ENCODE data around the gene ELFN2. TPM values are rescaled to one million over a fixed set of nuclear protein-coding genes. Genes with fewer than 3 reads are reported as not detected.
A peak's percentile ranks its signal among the peaks of the same experiment; 100 is the strongest.

The ELFN2 gene
- total RNA-seq, 1 donor from 2014 or later = 0.53 TPM

GRCh38 chr22:37435970-37436603 is 8.8 kb upstream of the ELFN2 start:
- H3K4me1 Mint-ChIP-seq (ENCODE audit: unreplicated experiment) = peaks cover 22% of the 10 kb centered on the region
- TF ChIP-seq CTCF (conservative IDR thresholded peaks at IDR 0.05) = no peak
- peaks cover 52% of the 10 kb centered on the region for H3K27me3 Mint-ChIP-seq
- peaks cover 9% of the 10 kb centered on the region for H3K9me3 Mint-ChIP-seq
- no peak overlapping the region for H3K27ac Mint-ChIP-seq
- H3K36me3 Mint-ChIP-seq = no peaks in the 10 kb centered on the region
- DNase-seq (ENCODE audit: extremely low spot score, unreplicated experiment) = no peak
- no peak overlapping the region for H3K4me3 Mint-ChIP-seq

DNA sequence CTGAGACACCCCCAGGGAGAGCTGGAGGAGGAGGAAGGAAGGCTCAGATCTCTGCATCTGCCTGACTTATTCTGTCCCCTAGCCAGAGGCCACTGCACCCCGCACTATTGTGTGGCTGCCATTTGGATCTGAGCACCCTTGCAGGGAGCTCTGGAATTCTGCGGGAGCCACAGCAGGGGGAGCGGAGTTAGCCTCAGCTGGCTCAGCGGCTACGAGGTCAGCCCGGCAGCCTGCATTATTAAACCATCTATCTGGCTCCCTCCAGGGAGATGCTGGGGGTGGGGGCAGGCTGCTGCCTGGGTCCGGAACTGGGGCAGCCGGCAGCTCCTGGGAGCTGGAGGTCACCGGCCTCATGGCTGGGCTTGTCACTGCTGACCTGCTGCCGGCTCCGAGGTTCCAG is 6.5 kb upstream of the ELFN2 start:
- peaks cover 58% of the 10 kb centered on the region for H3K27me3 Mint-ChIP-seq
- no peak overlapping the region for H3K27ac Mint-ChIP-seq
- H3K36me3 Mint-ChIP-seq = no peaks in the 10 kb centered on the region
- TF ChIP-seq CTCF (conservative IDR thresholded peaks at IDR 0.05) = no peak
- peaks cover 22% of the 10 kb centered on the region for H3K4me1 Mint-ChIP-seq (ENCODE audit: unreplicated experiment)
- H3K4me3 Mint-ChIP-seq = no peak overlapping the region
- peaks cover 4% of the 10 kb centered on the region for H3K9me3 Mint-ChIP-seq
- no peak for DNase-seq (ENCODE audit: extremely low spot score, unreplicated experiment)

- Mint-ChIP-seq H3K9me3 (peaks cover 4% of the 10 kb centered on the region), H3K27ac (peak overlapping the region; percentile 82), H3K4me1 (ENCODE audit: unreplicated experiment) (peaks cover 22% of the 10 kb centered on the region), H3K36me3 (no peaks in the 10 kb centered on the region), H3K27me3 (peaks cover 64% of the 10 kb centered on the region), H3K4me3 (no peak overlapping the region)
- no peak for TF ChIP-seq CTCF (conservative IDR thresholded peaks at IDR 0.05)
- DNase-seq (ENCODE audit: extremely low spot score, unreplicated experiment) = no peak
Measured at GRCh38 chr22:37432708-37433054, 5.4 kb upstream of the ELFN2 start.

- peaks cover 62% of the 10 kb centered on the region for H3K27me3 Mint-ChIP-seq
- peaks cover 4% of the 10 kb centered on the region for H3K9me3 Mint-ChIP-seq
- peaks cover 22% of the 10 kb centered on the region for H3K4me1 Mint-ChIP-seq (ENCODE audit: unreplicated experiment)
- no peak for DNase-seq (ENCODE audit: extremely low spot score, unreplicated experiment)
- peak overlapping the region; percentile 82 for H3K27ac Mint-ChIP-seq
- H3K36me3 Mint-ChIP-seq = no peaks in the 10 kb centered on the region
- TF ChIP-seq CTCF (conservative IDR thresholded peaks at IDR 0.05) = no peak
- H3K4me3 Mint-ChIP-seq = peak overlapping the region; percentile 58
Measured at GRCh38 chr22:37431801-37432707, 4.8 kb upstream of the ELFN2 start.

DNA sequence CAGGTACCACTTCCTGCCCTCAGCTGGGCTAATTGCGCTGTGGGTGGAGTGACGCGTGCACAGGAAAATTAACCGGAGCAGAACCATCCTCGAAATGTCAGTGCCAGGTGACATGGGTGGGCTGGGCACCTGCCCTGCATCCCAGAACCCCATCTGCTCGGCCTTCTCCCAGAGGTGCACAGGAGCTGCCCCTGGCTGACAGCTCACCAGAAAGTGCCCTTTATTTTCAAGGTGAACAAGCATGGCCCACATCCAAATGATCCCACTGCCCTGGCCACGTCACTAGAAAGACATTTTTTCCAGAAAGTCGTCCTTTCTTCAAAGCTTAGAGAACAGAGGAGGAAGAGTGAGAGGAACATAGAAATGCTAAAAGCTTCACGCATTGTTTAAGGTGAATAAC is 4.1 kb upstream of the ELFN2 start:
- peak overlapping the region; percentile 82 for H3K27ac Mint-ChIP-seq
- no peaks in the 10 kb centered on the region for H3K36me3 Mint-ChIP-seq
- no peak for TF ChIP-seq CTCF (conservative IDR thresholded peaks at IDR 0.05)
- H3K27me3 Mint-ChIP-seq = peaks cover 67% of the 10 kb centered on the region
- no peak overlapping the region for H3K4me3 Mint-ChIP-seq
- peaks cover 4% of the 10 kb centered on the region for H3K9me3 Mint-ChIP-seq
- H3K4me1 Mint-ChIP-seq (ENCODE audit: unreplicated experiment) = peaks cover 22% of the 10 kb centered on the region
- no peak for DNase-seq (ENCODE audit: extremely low spot score, unreplicated experiment)

Data from type B pancreatic cell (in vitro differentiated cells).